22Rv1 (cell line): ENCODE data around the gene CD84.
"Not testable (repeated sequence)": the region's sequence is repeated elsewhere in the genome, so short reads cannot be mapped to it uniquely, and the experiment has no call there.

Experiments
- H3K27ac ChIP-seq: fragments of 450-650 bp; 2 replicates; pipeline ENCODE4 v1.5.1; 2017
- ZFX ChIP-seq: fragments of 450-650 bp; IDR thresholded peaks from 2 replicates; pipeline ENCODE4 v1.6.1; 2017; ENCODE audit warnings: antibody characterized with exemption, borderline replicate concordance
- TF ChIP-seq, protein P1 (sequence below): fragments of 450-650 bp; IDR thresholded peaks from 2 replicates; pipeline ENCODE4 v1.5.1; 2017; ENCODE audit warnings: mild to moderate bottlenecking

The CD84 gene

DNA sequence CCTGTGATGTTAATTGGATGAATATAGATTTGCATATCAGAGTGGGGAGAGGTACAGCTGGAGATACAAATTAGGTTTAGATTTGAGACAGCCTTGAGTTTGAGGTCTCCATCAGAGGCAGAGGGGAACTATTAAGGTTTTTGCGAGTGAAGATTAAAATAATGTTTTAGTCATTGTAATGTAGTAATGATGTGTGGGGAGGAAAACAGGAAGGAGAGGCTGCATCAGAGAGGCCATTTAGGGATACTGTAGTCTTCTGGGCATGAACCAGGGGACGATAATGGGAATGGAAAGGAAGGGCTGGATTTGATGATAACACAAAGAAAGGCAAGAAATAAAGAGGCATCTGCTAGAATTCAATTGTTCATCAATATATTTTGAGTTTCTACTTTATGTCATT, 9.5 kb downstream of the CD84 start:
- no peak overlapping the region for H3K27ac ChIP-seq
- TF ChIP-seq ZFX, result no peak
- TF ChIP-seq, protein P1, sequence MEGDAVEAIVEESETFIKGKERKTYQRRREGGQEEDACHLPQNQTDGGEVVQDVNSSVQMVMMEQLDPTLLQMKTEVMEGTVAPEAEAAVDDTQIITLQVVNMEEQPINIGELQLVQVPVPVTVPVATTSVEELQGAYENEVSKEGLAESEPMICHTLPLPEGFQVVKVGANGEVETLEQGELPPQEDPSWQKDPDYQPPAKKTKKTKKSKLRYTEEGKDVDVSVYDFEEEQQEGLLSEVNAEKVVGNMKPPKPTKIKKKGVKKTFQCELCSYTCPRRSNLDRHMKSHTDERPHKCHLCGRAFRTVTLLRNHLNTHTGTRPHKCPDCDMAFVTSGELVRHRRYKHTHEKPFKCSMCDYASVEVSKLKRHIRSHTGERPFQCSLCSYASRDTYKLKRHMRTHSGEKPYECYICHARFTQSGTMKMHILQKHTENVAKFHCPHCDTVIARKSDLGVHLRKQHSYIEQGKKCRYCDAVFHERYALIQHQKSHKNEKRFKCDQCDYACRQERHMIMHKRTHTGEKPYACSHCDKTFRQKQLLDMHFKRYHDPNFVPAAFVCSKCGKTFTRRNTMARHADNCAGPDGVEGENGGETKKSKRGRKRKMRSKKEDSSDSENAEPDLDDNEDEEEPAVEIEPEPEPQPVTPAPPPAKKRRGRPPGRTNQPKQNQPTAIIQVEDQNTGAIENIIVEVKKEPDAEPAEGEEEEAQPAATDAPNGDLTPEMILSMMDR, result no peak

DNA sequence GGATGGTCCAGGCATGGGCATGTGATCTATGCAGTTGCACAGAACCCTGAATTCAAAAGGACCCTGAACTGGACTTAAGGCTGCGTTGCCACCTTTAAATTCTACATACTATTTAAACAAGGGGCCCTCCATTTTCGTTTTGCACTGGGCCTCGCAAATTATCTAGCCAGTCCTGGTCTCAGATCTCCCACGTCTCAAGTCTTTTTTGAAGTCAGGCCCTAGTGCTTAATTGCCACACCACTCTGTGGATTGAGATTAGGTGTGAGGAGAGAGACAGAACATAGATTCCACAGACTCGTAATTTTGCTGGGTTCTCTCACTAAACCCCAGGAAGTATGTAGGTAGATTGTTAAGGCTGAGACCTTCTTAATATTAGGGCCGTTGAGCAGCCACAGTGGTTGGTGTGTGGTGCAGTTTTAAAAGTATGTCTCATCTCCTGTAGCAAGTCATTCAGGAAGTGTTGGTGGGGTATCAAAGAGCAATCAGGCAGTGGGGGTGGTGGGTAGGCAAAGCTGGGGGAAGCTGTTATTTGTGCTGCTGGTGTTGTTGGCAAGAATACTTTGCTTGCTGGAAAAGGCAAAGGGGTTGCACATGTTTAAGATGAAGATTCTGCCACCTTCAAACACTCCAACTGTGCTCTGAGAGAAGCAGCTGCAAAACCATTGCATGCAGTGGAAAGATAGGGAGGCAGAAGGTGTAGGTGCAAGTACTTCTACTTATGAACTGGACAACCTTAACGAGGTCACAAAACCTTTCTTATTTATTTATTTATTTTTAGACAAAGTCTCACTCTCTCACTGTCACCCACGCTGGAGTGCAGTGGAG, 11.2 kb downstream of the CD84 start:
- H3K27ac ChIP-seq, result no peak overlapping the region
- no peak for TF ChIP-seq ZFX
- TF ChIP-seq, protein P1, result no peak

DNA sequence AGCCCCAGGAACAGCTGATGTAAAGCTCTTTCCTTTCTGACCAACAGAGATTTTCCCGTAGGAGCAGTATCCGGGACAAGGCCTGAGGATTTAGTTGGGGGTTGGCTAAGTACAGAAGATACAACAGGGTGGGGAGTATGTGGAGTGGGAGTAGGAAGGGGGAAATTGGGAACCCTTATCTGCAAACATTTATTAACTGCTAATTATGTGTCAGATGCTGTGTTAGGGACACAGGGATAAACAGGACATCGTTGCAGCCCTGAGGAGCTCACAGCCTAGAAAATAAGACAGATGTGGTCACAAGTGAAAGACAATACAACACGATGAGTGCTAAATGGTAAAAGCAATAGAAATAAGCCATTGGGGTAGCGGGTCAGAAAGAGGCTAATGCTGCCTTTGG, 12.0 kb downstream of the CD84 start:
- no peak for TF ChIP-seq ZFX
- TF ChIP-seq, protein P1, result no peak
- no peak overlapping the region for H3K27ac ChIP-seq

DNA sequence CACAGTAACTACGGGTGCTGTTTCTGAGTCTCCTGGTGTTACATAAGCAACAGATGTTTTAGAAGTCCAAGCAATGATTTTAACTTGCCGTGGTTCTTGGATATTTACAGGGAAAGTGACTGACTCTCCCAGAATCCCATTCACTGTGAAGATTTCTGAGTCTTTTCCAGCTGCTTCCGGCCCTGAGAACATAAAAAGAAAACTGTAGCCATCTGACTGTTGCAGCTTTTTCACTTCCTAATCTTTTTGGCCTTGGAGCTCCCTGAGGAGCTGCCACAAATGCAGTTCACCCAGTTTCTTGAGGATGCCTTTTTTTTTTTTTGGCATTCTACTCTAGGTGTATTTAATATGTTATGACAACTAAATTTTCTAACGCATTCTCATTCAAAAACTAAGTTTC, 13.7 kb downstream of the CD84 start:
- no peak overlapping the region for H3K27ac ChIP-seq
- TF ChIP-seq, protein P1, result no peak
- no peak for TF ChIP-seq ZFX

DNA sequence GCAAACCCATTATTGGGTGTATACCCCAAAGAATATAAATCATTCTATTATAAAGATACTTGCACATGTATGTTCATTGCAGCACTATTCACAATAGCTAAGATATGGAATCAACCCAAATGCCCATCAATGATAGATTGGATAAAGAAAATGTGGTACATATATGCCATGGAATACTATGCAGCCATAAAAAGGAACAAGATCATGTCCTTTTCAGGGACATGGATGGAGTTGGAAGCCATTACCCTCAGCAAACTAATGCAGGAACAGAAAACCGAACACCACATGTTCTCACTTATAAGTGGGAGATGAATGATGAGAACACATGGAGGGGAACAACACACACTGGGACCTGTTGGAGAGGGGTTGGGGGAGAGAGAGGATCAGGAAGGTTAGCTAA, 16.1 kb downstream of the CD84 start:
- not testable (repeated sequence) for H3K27ac ChIP-seq

DNA sequence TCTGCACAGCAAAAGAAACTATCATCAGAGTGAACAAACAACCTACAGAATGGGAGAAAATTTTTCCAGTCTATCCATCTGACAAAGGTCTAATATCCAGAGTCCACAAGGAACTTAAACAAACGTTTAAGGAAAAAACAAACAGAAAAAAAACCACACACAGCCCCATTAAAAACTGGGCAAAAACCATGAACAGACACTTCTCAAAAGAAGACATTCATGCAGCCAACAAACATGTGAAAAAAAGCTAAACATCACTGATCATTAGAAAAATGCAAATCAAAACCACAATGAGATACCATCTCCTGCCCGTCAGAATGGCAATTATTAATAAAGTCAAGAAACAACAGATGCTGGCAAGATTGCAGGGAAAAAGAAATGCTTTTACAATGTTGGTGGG, 16.6 kb downstream of the CD84 start:
- H3K27ac ChIP-seq, result not testable (repeated sequence)

DNA sequence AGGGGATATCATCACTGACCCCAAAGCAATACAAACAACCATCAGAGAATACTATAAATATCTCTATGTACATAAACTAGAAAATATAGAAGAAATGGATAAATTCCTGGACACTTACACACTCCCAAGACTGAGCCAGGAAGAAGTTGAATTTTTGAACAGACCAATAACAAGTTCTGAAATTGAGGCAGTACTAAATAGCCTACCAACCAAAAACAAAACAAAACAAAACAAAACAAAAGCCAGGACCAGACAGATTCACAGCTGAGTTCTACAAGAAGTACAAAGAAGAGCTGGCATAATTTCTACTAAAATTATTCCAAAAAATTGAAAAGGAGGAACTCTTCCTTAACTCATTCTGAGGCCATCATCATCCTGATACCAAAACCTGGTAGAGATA, 18.5 kb downstream of the CD84 start:
- no peak overlapping the region for H3K27ac ChIP-seq
- TF ChIP-seq, protein P1, result no peak
- TF ChIP-seq ZFX, result no peak

DNA sequence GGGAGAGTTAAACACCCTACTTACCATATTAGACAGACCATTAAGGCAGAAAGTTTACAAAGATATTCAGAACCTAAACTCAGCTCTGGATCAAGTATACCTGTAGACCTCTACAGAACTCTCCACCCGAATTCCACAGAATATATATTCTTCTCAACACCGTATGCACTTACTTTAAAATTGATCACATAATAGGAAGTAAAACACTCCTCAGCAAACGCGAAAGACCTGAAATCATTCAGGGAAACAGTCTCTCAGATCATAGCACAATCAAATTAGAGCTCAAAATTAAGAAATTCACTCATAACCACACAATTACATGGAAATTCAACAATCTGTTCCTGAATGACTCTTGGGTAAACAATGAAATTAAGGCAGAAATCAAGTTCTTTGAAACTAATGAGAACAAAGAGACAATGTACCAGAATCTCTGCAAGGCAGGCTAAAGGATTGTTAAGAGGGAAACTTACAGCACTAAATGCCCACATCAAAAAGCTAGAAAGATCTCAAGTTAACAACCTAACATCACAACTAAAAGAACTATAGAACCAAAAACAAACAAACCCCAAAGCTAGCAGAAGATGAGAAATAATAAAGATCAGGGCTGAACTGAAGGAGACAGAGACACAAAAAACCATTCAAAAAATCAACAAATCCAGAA, 19.1 kb downstream of the CD84 start:
- TF ChIP-seq, protein P1, result no peak
- no peak for TF ChIP-seq ZFX
- H3K27ac ChIP-seq, result no peak overlapping the region

DNA sequence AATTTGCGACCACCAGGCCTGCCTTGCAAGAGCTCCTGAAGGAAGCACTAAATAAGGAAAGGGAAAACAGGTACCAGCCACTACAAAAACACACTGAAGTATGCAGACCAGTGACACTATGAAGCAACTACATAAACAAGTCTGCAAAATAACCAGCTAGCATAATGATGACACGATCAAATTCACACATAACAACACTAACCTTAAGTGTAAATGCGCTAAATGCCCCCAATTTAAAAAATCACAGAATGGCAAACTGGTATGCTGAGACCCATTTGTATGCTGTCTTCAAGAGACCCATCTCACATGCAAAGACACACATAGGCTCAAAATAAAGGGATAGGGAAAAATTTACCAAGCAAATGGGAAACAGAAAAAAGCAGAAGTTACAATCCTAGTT, 19.9 kb downstream of the CD84 start:
- H3K27ac ChIP-seq, result not testable (repeated sequence)
